ENCODE data around the gene ORM1.
"Not testable (repeated sequence)": the region's sequence is repeated elsewhere in the genome, so short reads cannot be mapped to it uniquely, and the experiment has no call there.

ORM1 gene

DNA sequence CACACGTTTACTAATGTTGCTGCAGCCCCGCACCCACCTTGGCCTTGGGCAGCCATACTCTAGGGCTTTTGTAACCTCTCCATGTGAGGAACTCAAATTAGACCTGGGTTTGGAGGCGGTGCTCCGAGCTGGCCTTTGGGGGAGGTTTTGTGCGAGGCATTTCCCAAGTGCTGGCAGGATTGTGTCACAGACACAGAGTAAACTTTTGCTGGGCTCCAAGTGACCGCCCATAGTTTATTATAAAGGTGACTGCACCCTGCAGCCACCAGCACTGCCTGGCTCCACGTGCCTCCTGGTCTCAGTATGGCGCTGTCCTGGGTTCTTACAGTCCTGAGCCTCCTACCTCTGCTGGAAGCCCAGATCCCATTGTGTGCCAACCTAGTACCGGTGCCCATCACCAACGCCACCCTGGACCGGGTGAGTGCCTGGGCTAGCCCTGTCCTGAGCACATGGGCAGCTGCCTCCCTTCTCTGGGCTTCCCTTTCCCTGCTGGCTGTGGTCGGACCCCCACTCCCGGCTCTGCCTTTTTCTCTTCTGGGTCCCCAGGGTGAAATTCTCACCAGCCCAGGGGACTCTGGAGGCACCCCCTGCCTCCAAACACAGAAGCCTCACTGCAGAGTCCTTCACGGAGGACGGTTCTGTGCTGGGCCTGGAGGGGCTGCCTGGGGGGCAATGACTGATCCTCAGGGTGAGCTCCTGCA is at the start of gene ORM1:
Gene ORM1, plus strand, starts transcription at position 268 of the 701 bp plus-strand sequence. Its CDS starts 36 bp downstream, at position 304.
- DNase-seq (ENCODE audit: low spot score): not testable (repeated sequence)

DNA sequence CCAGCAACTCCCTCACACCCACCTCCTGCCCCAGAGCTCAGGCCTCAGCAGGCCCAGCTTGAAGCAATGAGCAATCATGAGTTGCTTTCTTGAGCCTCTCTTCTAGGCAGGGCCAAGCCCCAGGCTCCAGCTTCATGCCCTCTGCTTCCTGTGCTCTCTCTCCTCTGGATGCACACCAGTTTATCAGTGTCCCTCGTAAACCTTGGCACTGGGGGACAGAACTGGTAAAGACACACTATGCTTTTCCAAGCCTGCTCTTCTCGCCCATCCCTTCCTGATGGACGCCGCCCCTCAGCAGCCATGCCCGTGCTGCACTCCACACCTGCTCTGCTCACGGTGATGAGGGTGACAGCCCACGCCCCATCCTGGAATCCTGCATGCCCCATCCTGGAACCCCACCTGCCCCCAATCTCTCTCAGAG is 49.4 kb upstream of the ORM1 start:
- no peak for DNase-seq (ENCODE audit: low spot score)

GRCh38 chr9:114274217-114274616 is 48.7 kb upstream of the ORM1 start:
- no peak for DNase-seq (ENCODE audit: low spot score)

GRCh38 chr9:114275246-114276004 is 47.5 kb upstream of the ORM1 start:
- no peak for DNase-seq (ENCODE audit: low spot score)

DNA sequence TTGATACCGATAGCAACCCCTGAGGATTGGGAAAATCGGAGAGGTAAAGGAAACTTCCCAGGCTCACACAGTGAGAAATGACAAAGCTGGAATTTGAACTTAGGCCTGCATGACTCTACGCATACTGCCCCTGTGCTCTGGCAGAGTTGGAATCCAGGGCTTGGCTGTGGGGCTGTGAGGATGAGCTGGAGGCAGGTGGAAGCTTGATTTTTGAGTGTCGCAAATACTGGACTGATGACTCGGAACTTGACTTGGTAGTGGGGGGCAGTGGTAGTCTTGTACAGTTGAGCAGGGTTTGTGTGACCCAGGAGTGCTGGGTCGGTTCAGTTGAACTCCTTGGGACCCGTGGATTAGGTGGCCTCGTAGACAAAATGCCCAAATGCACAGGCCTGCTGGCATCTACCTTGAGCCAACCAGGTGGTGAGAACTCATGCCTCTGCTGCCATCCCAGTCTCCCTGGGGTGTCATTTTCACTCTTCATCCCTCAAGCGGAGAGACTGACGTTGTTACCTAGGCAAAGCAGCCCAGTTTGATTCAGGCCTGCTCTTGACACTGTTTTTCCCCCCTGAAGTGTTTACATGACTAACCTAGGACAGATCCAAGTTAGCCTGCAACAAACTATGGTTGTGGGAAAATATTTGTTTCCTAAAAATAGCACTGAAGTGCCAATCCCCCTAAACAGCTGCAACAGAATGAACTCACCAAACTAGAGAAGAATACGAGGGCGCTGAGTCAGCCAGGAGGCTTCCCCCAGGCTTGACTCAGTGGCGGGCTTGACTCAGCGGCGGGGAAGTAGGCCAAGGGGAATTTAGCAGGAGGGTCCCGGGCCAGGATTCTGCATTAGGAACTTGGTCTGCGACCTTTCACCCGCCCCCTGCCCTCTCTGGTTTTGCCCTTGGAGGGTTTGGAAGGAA is 45.7 kb upstream of the ORM1 start:
- DNase-seq (ENCODE audit: low spot score): no peak

- DNase-seq (ENCODE audit: low spot score): no peak
Measured at GRCh38 chr9:114278356-114278755, 44.5 kb upstream of the ORM1 start.

- DNase-seq (ENCODE audit: low spot score): no peak
Measured at GRCh38 chr9:114278881-114279570, 43.9 kb upstream of the ORM1 start.

DNA sequence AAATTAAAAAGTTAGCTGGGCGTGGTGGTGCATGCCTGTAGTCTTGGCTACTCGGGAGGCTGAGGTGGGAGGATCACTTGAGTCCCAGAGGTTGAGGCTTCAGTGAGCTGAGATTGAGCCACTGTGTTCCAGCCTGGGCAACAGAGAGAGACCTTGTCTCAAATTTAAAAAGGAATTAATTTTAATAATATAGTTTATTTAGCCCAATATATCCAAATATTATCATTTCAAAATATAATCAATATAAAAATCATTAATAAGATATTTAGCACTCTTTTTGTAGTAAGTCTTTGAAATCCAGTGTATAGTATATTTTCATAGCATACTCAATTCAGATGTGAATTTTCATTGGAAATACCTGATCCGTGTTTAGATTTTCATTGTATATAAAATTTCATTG is 43.2 kb upstream of the ORM1 start:
- no peak for DNase-seq (ENCODE audit: low spot score)

GRCh38 chr9:114280636-114281472 is 42.0 kb upstream of the ORM1 start:
- DNase-seq (ENCODE audit: low spot score): no peak

GRCh38 chr9:114281473-114282103 is 41.3 kb upstream of the ORM1 start:
- no peak for DNase-seq (ENCODE audit: low spot score)

DNA sequence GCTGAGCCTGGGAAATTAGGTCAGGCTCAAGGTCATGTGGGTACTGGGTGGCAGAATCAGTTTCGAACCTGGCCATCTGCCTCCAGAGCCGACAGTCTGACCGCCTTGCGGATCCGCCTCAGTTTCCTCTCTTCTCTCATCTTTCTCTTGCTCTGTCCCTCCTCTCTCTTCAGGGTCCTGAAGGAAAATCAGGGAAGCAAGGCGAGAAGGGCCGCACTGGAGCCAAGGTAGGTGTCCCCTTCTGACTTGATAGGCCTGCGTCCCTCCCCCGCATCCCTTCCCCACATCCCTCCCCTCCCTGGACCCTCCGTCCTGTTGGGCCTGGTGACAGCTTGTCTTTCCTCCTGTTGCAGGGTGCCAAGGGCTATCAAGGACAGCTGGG is 40.8 kb upstream of the ORM1 start:
- no peak for DNase-seq (ENCODE audit: low spot score)

- DNase-seq (ENCODE audit: low spot score): no peak
Measured at GRCh38 chr9:114282507-114282906, 40.4 kb upstream of the ORM1 start.

GRCh38 chr9:114282926-114283325 is 40.0 kb upstream of the ORM1 start:
- no peak for DNase-seq (ENCODE audit: low spot score)

DNA sequence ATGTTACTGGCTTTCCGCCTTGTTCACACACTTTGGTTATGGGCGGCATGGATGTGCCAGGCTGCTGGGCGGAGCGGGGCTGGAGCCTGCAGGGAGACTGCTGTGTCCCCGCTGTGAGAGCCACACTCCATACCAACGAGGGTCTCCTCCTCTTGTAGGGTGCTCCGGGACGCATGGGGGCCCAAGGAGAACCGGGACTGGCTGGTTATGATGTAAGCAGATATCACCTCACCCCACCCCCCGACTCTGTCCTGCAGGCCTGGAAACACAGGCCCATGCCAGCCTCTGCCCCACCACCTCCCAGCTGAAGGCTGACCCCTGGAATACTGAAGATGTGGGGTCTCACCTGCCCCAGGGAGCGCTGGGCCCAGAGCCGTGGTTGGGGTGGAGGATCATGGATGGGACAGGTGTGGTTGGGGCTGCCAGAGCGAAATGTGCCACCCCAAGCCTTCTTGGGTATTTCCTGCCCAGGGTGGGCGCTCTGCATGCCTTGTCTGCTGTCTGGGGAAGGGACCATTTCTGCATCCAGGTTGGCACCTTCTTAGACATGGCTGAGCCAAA is 39.3 kb upstream of the ORM1 start:
- no peak for DNase-seq (ENCODE audit: low spot score)

DNA sequence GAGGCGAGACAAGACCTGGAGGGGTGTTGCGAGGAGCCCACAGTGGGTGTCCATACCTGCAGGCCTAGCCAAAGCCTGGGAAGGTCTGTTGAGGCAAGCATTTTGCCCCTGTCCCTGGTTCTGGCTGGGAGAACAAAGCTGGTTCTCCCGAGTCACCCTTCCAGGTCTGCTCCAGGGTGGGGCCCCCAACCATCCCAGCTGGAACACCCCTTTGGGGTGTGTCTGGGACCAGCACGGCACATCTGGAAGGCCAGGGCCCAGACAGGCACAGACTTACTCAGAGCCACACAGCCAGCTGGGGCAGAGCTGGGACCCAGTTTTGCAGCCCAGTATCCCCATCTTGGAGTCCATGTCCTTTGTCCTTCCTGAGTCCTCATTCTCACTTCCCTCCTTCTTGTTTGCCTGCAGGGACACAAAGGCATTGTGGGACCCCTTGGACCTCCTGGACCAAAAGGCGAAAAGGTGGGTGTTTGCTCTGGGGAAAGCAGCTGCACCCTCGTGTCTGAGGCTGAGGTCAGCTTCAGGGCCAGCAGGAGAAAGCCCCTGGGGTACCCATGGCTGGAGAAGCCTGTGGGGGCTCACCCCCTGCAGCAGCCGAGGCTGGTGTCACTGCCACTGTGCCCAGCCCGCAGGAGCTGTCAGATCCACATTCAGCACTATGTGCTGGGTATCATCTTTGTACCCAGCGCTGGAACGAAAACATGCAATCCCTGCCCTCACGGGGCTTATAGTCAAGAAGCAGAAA is 38.4 kb upstream of the ORM1 start:
- no peak for DNase-seq (ENCODE audit: low spot score)

DNA sequence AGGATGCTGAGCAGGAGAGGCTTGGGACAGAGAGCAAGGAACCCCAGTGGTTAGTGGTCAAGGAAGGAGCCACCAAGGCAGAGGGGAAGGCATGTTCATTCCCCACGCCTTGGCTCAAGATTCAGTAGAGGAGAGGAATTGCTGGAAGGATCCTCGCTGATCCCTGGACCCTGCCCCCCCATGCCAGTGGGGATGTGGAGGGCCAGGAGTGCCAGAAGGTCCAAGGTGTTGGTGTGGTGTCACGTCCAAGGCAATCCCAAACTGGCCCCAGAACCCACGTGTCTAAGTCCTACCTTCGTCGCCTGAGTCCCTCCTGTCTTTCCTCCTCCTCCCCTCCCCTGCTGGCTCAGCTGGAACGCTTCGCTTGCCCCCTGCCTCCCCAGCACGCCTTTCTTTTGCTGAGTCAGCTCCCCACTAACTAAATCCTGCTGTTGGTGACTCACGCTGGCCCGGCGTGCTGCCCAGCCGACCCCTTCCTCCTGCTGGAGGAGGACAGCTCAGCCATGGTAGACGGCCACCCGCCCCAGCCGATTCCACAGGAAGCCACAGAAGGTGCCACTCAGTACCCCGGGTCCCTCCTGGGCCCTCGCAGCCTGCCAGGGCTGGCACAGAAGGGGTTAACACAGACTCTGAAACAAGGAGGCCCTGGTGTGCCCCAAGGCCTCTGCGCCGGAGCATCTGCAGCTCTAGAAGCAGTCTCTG is 37.6 kb upstream of the ORM1 start:
- DNase-seq (ENCODE audit: low spot score): no peak

- DNase-seq (ENCODE audit: low spot score): no peak
Measured at GRCh38 chr9:114286146-114286679, 36.7 kb upstream of the ORM1 start.

GRCh38 chr9:114287001-114287762 is 35.7 kb upstream of the ORM1 start:
- DNase-seq (ENCODE audit: low spot score): no peak

All from HuH-7 (cell line).